Panc1 (cell line): ENCODE measurements around the gene GPR37L1.

ENCODE experiments used
- POLR2AphosphoS5 ChIP-seq: IDR thresholded peaks from 2 replicates; pipeline ENCODE4 v1.6.1; 2012; ENCODE audit warnings: mild to moderate bottlenecking, low read depth, low read length, moderate library complexity
- TCF7L2 ChIP-seq: IDR thresholded peaks from 2 replicates; pipeline ENCODE4 v1.6.1; 2011; ENCODE audit warnings: mild to moderate bottlenecking, low read depth, low read length, inconsistent platforms
- TF ChIP-seq, protein P1 (sequence below): fragments of 450-650 bp; IDR thresholded peaks from 2 replicates; pipeline ENCODE4 v1.5.1; 2017; ENCODE audit warnings: mild to moderate bottlenecking
- TF ChIP-seq, protein P2 (sequence below), 2 experiments: IDR thresholded peaks; 2 replicates each; pipeline ENCODE4 v1.6.1; 2011 to 2012; ENCODE audit warnings: low read depth in 2 of 2, control low read depth in 1 of 2, low read length in 1 of 2, mild to moderate bottlenecking in 1 of 2, moderate library complexity in 1 of 2; ENCODE audit not compliant: insufficient read depth in 1 of 2

DNA sequence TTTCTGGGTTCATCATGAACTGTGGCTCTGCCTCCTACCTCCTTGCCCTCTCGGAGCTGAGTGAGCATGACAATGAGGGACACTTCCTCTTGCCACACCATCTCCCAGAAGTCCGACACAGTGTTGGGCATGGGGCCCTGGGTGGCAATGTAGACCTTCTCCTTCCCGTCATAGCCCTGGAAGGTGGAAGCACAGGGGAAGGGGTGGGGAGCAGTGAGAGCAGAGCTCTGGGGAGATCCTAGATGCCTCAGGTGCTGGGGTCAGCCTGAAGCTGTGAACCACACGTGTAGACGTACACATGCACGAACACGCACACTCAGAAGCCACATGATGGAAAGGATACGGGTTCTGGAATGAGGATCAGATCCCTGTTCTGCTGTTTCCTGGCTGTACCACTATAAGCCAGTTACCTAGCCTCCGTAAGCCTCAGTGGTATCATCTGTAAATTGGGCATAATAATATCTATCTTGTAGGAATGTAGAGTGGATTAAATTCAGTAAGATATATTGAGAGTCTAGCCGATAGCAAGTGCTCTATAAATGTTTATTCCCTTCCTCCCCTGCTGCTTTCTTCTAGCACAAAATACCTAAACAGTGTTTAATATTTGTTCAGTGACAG is 31.5 kb downstream of the GPR37L1 start:
- no peak for TF ChIP-seq POLR2AphosphoS5
- TF ChIP-seq, protein P1, sequence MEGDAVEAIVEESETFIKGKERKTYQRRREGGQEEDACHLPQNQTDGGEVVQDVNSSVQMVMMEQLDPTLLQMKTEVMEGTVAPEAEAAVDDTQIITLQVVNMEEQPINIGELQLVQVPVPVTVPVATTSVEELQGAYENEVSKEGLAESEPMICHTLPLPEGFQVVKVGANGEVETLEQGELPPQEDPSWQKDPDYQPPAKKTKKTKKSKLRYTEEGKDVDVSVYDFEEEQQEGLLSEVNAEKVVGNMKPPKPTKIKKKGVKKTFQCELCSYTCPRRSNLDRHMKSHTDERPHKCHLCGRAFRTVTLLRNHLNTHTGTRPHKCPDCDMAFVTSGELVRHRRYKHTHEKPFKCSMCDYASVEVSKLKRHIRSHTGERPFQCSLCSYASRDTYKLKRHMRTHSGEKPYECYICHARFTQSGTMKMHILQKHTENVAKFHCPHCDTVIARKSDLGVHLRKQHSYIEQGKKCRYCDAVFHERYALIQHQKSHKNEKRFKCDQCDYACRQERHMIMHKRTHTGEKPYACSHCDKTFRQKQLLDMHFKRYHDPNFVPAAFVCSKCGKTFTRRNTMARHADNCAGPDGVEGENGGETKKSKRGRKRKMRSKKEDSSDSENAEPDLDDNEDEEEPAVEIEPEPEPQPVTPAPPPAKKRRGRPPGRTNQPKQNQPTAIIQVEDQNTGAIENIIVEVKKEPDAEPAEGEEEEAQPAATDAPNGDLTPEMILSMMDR, result no peak
- TF ChIP-seq TCF7L2, result no peak
- TF ChIP-seq, protein P2, sequence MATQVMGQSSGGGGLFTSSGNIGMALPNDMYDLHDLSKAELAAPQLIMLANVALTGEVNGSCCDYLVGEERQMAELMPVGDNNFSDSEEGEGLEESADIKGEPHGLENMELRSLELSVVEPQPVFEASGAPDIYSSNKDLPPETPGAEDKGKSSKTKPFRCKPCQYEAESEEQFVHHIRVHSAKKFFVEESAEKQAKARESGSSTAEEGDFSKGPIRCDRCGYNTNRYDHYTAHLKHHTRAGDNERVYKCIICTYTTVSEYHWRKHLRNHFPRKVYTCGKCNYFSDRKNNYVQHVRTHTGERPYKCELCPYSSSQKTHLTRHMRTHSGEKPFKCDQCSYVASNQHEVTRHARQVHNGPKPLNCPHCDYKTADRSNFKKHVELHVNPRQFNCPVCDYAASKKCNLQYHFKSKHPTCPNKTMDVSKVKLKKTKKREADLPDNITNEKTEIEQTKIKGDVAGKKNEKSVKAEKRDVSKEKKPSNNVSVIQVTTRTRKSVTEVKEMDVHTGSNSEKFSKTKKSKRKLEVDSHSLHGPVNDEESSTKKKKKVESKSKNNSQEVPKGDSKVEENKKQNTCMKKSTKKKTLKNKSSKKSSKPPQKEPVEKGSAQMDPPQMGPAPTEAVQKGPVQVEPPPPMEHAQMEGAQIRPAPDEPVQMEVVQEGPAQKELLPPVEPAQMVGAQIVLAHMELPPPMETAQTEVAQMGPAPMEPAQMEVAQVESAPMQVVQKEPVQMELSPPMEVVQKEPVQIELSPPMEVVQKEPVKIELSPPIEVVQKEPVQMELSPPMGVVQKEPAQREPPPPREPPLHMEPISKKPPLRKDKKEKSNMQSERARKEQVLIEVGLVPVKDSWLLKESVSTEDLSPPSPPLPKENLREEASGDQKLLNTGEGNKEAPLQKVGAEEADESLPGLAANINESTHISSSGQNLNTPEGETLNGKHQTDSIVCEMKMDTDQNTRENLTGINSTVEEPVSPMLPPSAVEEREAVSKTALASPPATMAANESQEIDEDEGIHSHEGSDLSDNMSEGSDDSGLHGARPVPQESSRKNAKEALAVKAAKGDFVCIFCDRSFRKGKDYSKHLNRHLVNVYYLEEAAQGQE (IDR thresholded peaks at IDR 0.05; ENCODE audit: insufficient read depth in 1 of 2, low read depth in 2 of 2, low read length in 1 of 2), result no peak
